Breast epithelium (tissue), 3 donors: ENCODE measurements around the gene IL22RA1.

Source experiments
- POLR2A ChIP-seq: fragments of 450-650 bp; IDR thresholded peaks from one replicate; pipeline ENCODE4 v1.6.1; 2016; ENCODE audit warnings: antibody characterized with exemption, mild to moderate bottlenecking, moderate library complexity
- POLR2AphosphoS5 ChIP-seq, 3 donors: sonication (generic); formaldehyde crosslinking; IDR thresholded peaks; one replicate each; pipeline ENCODE4 v1.6.1; 2017; ENCODE audit warnings: antibody characterized with exemption in 3 of 3
- TF ChIP-seq, protein P1 (sequence below), 3 donors: fragments of 450-650 bp; IDR thresholded peaks; one replicate each; pipeline ENCODE4 v1.5.1; 2016 to 2017; ENCODE audit warnings: antibody characterized with exemption in 3 of 3, mild to moderate bottlenecking in 3 of 3, moderate library complexity in 3 of 3

DNA sequence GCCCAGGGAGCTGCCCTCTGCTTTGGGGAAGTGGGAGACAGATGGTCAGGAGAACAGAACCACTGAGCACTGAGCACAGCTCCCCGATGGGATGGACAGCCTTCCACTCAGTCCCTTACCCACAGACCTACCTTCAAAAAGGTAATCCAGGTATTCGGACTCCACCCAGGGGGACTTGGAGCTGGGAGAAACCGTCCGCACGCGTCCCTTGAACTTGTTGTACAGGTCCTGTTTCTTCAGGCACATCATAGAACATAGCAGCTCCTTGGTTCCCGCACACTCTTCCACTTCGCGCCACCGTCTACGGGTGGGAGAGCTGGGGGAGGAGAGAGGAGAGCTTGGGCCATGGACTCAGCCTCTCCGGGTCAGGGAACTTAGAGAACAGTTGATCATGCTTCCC, 26.3 kb upstream of the IL22RA1 start:
- TF ChIP-seq, protein P1, sequence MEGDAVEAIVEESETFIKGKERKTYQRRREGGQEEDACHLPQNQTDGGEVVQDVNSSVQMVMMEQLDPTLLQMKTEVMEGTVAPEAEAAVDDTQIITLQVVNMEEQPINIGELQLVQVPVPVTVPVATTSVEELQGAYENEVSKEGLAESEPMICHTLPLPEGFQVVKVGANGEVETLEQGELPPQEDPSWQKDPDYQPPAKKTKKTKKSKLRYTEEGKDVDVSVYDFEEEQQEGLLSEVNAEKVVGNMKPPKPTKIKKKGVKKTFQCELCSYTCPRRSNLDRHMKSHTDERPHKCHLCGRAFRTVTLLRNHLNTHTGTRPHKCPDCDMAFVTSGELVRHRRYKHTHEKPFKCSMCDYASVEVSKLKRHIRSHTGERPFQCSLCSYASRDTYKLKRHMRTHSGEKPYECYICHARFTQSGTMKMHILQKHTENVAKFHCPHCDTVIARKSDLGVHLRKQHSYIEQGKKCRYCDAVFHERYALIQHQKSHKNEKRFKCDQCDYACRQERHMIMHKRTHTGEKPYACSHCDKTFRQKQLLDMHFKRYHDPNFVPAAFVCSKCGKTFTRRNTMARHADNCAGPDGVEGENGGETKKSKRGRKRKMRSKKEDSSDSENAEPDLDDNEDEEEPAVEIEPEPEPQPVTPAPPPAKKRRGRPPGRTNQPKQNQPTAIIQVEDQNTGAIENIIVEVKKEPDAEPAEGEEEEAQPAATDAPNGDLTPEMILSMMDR (IDR thresholded peaks at IDR 0.05), result no peak
- TF ChIP-seq POLR2AphosphoS5 (IDR thresholded peaks at IDR 0.05), result no peak
- TF ChIP-seq POLR2A, result no peak
